H9 (cell line): ENCODE results near the gene NSG1. TPM values are rescaled to one million over a fixed set of nuclear protein-coding genes. Genes with fewer than 3 reads are reported as not detected.

Source experiments
- DNase-seq: peaks from one replicate; pipeline ENCODE4 v3.0.0-alpha.2; 2017
- H2AFZ ChIP-seq: one replicate; pipeline ENCODE4 v1.6.1; 2013; ENCODE audit warnings: mild to moderate bottlenecking, low read length, control low read depth, moderate library complexity
- H2AK5ac ChIP-seq: 2 replicates; pipeline ENCODE4 v1.6.1; 2013; ENCODE audit warnings: low read length, control low read depth, mixed read lengths; ENCODE audit not compliant: insufficient read length
- H2BK120ac ChIP-seq: one replicate; pipeline ENCODE4 v1.6.1; 2013; ENCODE audit warnings: low read depth, mild to moderate bottlenecking, low read length, control low read depth, inconsistent platforms; ENCODE audit not compliant: poor library complexity, severe bottlenecking
- H2BK12ac ChIP-seq: 2 replicates; pipeline ENCODE4 v1.6.1; 2013; ENCODE audit warnings: low read length, control low read depth, mixed read lengths, low read depth; ENCODE audit not compliant: insufficient read length
- H2BK15ac ChIP-seq: 2 replicates; pipeline ENCODE4 v1.6.1; 2013; ENCODE audit warnings: low read depth, low read length, control low read depth
- H2BK20ac ChIP-seq: one replicate; pipeline ENCODE4 v1.6.1; 2013; ENCODE audit warnings: low read depth, mild to moderate bottlenecking, low read length, control low read depth, inconsistent platforms; ENCODE audit not compliant: poor library complexity, severe bottlenecking
- H2BK5ac ChIP-seq: 2 replicates; pipeline ENCODE4 v1.6.1; 2013; ENCODE audit warnings: low read length, control low read depth, mixed read lengths; ENCODE audit not compliant: insufficient read length
- H3K14ac ChIP-seq: 2 replicates; pipeline ENCODE4 v1.6.1; 2013; ENCODE audit warnings: low read length, control low read depth; ENCODE audit not compliant: insufficient read depth
- H3K18ac ChIP-seq: 2 replicates; pipeline ENCODE4 v1.6.1; 2013; ENCODE audit warnings: low read depth, mild to moderate bottlenecking, mixed read lengths, low read length, control low read depth; ENCODE audit not compliant: insufficient read length
- H3K23ac ChIP-seq: 2 replicates; pipeline ENCODE4 v1.6.1; 2013; ENCODE audit warnings: low read length, control low read depth, mixed read lengths, low read depth; ENCODE audit not compliant: insufficient read length
- H3K23me2 ChIP-seq: 2 replicates; pipeline ENCODE4 v1.6.1; 2013; ENCODE audit warnings: low read depth, mild to moderate bottlenecking, mixed read lengths, low read length, control low read depth; ENCODE audit not compliant: insufficient read length, poor library complexity, severe bottlenecking
- H3K27ac ChIP-seq: 2 replicates; pipeline ENCODE4 v1.5.1; 2013; ENCODE audit warnings: low read length, control low read depth, mixed read lengths, low read depth; ENCODE audit not compliant: insufficient read length
- H3K27me3 ChIP-seq: 2 replicates; pipeline ENCODE4 v1.6.1; 2013; ENCODE audit warnings: low read length, control low read depth, inconsistent platforms; ENCODE audit not compliant: insufficient read depth
- H3K4ac ChIP-seq: 2 replicates; pipeline ENCODE4 v1.6.1; 2013; ENCODE audit warnings: low read depth, mild to moderate bottlenecking, control low read depth, inconsistent platforms, low read length, moderate library complexity
- H3K4me1 ChIP-seq: 2 replicates; pipeline ENCODE4 v1.6.1; 2013; ENCODE audit warnings: low read length, control low read depth, inconsistent platforms; ENCODE audit not compliant: insufficient read depth
- H3K4me2 ChIP-seq: 2 replicates; pipeline ENCODE4 v1.6.1; 2013; ENCODE audit warnings: low read length, control low read depth, mixed read lengths; ENCODE audit not compliant: insufficient read length, insufficient read depth
- H3K56ac ChIP-seq: 2 replicates; pipeline ENCODE4 v1.6.1; 2013; ENCODE audit warnings: low read depth, mild to moderate bottlenecking, mixed read lengths, low read length, control low read depth; ENCODE audit not compliant: insufficient read length
- H3K79me1 ChIP-seq: 2 replicates; pipeline ENCODE4 v1.6.1; 2013; ENCODE audit warnings: low read depth, mild to moderate bottlenecking, moderate library complexity, low read length, control low read depth, inconsistent platforms; ENCODE audit not compliant: insufficient read depth, poor library complexity, severe bottlenecking
- H3K79me2 ChIP-seq: 2 replicates; pipeline ENCODE4 v1.6.1; 2013; ENCODE audit warnings: low read length, control low read depth, inconsistent platforms; ENCODE audit not compliant: insufficient read depth
- H3K9ac ChIP-seq: 2 replicates; pipeline ENCODE4 v1.6.1; 2013; ENCODE audit warnings: low read length, control low read depth, mixed read lengths; ENCODE audit not compliant: insufficient read length; ENCODE audit errors: extremely low read depth
- H3K9me3 ChIP-seq: one replicate; pipeline ENCODE4 v1.6.1; 2013; ENCODE audit warnings: low read depth, low read length, inconsistent platforms; ENCODE audit not compliant: control insufficient read depth
- H3T11ph ChIP-seq: one replicate; pipeline ENCODE4 v1.6.1; 2013; ENCODE audit warnings: mild to moderate bottlenecking, low read length, control low read depth, inconsistent platforms
- H4K20me1 ChIP-seq: one replicate; pipeline ENCODE4 v1.6.1; 2013; ENCODE audit not compliant: control insufficient read depth, insufficient read length, insufficient read depth
- H4K5ac ChIP-seq: 2 replicates; pipeline ENCODE4 v1.6.1; 2013; ENCODE audit warnings: low read depth, mild to moderate bottlenecking, mixed read lengths, low read length, control low read depth; ENCODE audit not compliant: insufficient read length
- H4K8ac ChIP-seq: replicated peaks from 2 replicates; pipeline ENCODE4 v1.6.1; 2013; ENCODE audit warnings: low read length, control low read depth, mixed read lengths, low read depth; ENCODE audit not compliant: insufficient read length
- H4K91ac ChIP-seq: 2 replicates; pipeline ENCODE4 v1.6.1; 2013; ENCODE audit warnings: low read depth, mild to moderate bottlenecking, moderate library complexity, mixed read lengths, low read length, control low read depth; ENCODE audit not compliant: insufficient read length
- H3K27ac Mint-ChIP-seq, 3 experiments: 2 replicates in 2 of 3; 3 replicates in 1 of 3; pipeline ENCODE4 v1.8.0; 2020 to 2021; ENCODE audit warnings: mixed read lengths in 3 of 3, mild to moderate bottlenecking in 1 of 3, moderate library complexity in 1 of 3
- H3K27me3 Mint-ChIP-seq: 2 replicates; pipeline ENCODE4 v1.8.0; 2021; ENCODE audit warnings: low read depth, mild to moderate bottlenecking, moderate library complexity, mixed read lengths
- H3K36me3 Mint-ChIP-seq, 3 experiments: 2 replicates in 2 of 3; 3 replicates in 1 of 3; pipeline ENCODE4 v1.8.0; 2020 to 2021; ENCODE audit warnings: low read depth in 3 of 3, mixed read lengths in 3 of 3; ENCODE audit not compliant: insufficient read depth in 1 of 3
- H3K4me1 Mint-ChIP-seq, 2 experiments: 2 replicates each; pipeline ENCODE4 v1.8.0; 2020; ENCODE audit warnings: mixed read lengths in 2 of 2
- H3K4me3 Mint-ChIP-seq, 2 experiments: 2 replicates in 1 of 2; 3 replicates in 1 of 2; pipeline ENCODE4 v1.8.0; 2020 to 2021; ENCODE audit warnings: mild to moderate bottlenecking in 2 of 2, mixed read lengths in 2 of 2, moderate library complexity in 1 of 2
- H3K9me3 Mint-ChIP-seq, 2 experiments: 2 replicates in 1 of 2; 3 replicates in 1 of 2; pipeline ENCODE4 v1.8.0; 2020; ENCODE audit warnings: mild to moderate bottlenecking in 2 of 2, mixed read lengths in 2 of 2, moderate library complexity in 1 of 2
- CTCF ChIP-seq: fragments of 200-600 bp; sonication (generic); conservative IDR thresholded peaks from 3 replicates; pipeline ENCODE4 v1.8.0; 2021; ENCODE audit warnings: antibody characterized with exemption, mild to moderate bottlenecking
- WGBS: extraction: QIAGEN DNeasy Blood & Tissue Kit; methylation state at CpG from one replicate; pipeline ENCODE4 v1.1.7; 2013; ENCODE audit warnings: missing lambda C conversion rate, low lambda C conversion rate, mixed read lengths; ENCODE audit not compliant: insufficient read length; ENCODE audit errors: extremely low coverage; 5-methylcytosine and 5-hydroxymethylcytosine counted together
- total RNA-seq: library from RNA; stranded (reverse); gene quantifications from 2 replicates; pipeline ENCODE4 v1.2.1, GENCODE V29; 2021

NSG1 gene
- total RNA-seq, 1 experiment from 2014 or later = 9.3 TPM

- H4K20me1 ChIP-seq = no peaks in the 10 kb centered on the region
- H2BK120ac ChIP-seq = no peak overlapping the region
- no peak overlapping the region for H3K4me3 Mint-ChIP-seq
- no peak overlapping the region for H3K23ac ChIP-seq
- H3K79me2 ChIP-seq = no peaks in the 10 kb centered on the region
- no peaks in the 10 kb centered on the region for H3K79me1 ChIP-seq
- H4K5ac ChIP-seq = no peak overlapping the region
- H3K36me3 Mint-ChIP-seq = no peaks in the 10 kb centered on the region
- DNase-seq = no peak
- H3K9ac ChIP-seq = no peak overlapping the region
- no peak overlapping the region; the same call in 1 of the 2 replicates for H3K14ac ChIP-seq
- no peak overlapping the region for H3K4ac ChIP-seq
- no peak overlapping the region for H3T11ph ChIP-seq
- peaks cover under 1 to 3% of the 10 kb centered on the region in 2 experiments; a peak in 3 of 5 replicates for H3K9me3 Mint-ChIP-seq
- H3K27me3 Mint-ChIP-seq = peaks cover 63% of the 10 kb centered on the region
- H2BK20ac ChIP-seq = no peak overlapping the region
- no peak overlapping the region for H3K56ac ChIP-seq
- H3K23me2 ChIP-seq = no peaks in the 10 kb centered on the region
- peaks cover 16 to 21% of the 10 kb centered on the region in 2 experiments for H3K4me1 Mint-ChIP-seq
- no peak overlapping the region for H3K27ac ChIP-seq
- H3K27ac Mint-ChIP-seq = no peak overlapping the region
- TF ChIP-seq CTCF = peak; percentile 23; the same call in 1 of the 3 replicates
- no CpG with 5 or more reads among the region's 6 CpGs for WGBS
- H2AK5ac ChIP-seq = no peak overlapping the region
- H3K4me1 ChIP-seq = peaks cover 2% of the 10 kb centered on the region; the same call in 1 of the 2 replicates
- H3K9me3 ChIP-seq = no peaks in the 10 kb centered on the region
- no peak overlapping the region for H2BK5ac ChIP-seq
- H2AFZ ChIP-seq = no peak overlapping the region
- no peak overlapping the region for H2BK12ac ChIP-seq
- H4K8ac ChIP-seq = no peak overlapping the region
- no peak overlapping the region for H3K4me2 ChIP-seq
- H3K27me3 ChIP-seq = no peaks in the 10 kb centered on the region
- no peak overlapping the region for H4K91ac ChIP-seq
- H3K18ac ChIP-seq = no peak overlapping the region
- no peak overlapping the region for H2BK15ac ChIP-seq
Measured at GRCh38 chr4:4379540-4380087, 7.3 kb upstream of the NSG1 start.
